GM12801 (cell line): Measurements from ENCODE around the gene TBX10.

ENCODE experiments used
- TF ChIP-seq, protein P1 (sequence below): IDR thresholded peaks from one replicate; pipeline ENCODE4 v1.5.1; 2011; ENCODE audit warnings: control low read depth; ENCODE audit not compliant: insufficient read length; ENCODE audit errors: extremely low read depth

Gene TBX10

DNA sequence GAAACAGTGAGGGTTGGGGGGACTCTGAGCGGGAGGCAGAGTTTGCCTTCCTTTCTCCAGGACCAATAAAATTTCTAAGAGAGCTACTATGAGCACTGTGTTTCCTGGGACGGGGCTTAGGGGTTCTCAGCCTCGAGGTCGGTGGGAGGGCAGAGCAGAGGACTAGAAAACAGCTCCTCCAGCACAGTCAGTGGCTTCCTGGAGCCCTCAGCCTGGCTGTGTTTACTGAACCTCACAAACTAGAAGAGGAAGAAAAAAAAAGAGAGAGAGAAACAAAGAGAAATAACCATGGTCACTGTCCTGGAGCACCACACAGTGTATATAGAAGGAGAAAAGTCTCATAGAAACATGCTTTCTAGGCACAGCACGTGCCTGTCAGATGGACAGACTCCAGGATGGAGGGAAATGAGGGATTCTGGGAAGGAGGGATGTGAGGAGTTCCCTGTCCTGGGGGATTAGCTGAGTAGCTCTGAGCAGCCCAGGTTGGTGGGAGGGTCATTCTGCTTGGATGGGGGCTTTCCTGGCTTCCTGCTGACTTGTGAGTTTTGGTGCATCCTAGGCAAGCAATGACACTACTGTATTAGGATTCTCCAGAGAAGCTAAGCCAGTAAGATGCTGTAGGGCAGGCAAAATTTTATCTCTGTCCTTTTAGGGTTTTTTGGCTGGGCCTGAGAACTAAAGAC is 52.9 kb downstream of the TBX10 start:
- TF ChIP-seq, protein P1, sequence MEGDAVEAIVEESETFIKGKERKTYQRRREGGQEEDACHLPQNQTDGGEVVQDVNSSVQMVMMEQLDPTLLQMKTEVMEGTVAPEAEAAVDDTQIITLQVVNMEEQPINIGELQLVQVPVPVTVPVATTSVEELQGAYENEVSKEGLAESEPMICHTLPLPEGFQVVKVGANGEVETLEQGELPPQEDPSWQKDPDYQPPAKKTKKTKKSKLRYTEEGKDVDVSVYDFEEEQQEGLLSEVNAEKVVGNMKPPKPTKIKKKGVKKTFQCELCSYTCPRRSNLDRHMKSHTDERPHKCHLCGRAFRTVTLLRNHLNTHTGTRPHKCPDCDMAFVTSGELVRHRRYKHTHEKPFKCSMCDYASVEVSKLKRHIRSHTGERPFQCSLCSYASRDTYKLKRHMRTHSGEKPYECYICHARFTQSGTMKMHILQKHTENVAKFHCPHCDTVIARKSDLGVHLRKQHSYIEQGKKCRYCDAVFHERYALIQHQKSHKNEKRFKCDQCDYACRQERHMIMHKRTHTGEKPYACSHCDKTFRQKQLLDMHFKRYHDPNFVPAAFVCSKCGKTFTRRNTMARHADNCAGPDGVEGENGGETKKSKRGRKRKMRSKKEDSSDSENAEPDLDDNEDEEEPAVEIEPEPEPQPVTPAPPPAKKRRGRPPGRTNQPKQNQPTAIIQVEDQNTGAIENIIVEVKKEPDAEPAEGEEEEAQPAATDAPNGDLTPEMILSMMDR, result no peak

DNA sequence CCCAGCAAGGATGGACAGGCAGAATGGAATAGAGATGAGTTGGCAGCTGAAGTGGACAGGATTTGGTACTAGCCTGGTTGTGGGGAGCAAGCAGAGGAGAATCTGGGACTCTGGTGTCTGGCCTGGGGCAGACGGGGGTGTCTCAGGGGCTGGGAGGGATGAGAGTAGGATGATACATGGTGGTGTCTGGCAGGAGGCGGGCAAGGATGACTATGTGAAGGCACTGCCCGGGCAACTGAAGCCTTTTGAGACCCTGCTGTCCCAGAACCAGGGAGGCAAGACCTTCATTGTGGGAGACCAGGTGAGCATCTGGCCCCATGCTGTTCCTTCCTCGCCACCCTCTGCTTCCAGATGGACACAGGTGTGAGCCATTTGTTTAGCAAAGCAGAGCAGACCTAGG is 53.7 kb downstream of the TBX10 start:
- TF ChIP-seq, protein P1, result no peak

DNA sequence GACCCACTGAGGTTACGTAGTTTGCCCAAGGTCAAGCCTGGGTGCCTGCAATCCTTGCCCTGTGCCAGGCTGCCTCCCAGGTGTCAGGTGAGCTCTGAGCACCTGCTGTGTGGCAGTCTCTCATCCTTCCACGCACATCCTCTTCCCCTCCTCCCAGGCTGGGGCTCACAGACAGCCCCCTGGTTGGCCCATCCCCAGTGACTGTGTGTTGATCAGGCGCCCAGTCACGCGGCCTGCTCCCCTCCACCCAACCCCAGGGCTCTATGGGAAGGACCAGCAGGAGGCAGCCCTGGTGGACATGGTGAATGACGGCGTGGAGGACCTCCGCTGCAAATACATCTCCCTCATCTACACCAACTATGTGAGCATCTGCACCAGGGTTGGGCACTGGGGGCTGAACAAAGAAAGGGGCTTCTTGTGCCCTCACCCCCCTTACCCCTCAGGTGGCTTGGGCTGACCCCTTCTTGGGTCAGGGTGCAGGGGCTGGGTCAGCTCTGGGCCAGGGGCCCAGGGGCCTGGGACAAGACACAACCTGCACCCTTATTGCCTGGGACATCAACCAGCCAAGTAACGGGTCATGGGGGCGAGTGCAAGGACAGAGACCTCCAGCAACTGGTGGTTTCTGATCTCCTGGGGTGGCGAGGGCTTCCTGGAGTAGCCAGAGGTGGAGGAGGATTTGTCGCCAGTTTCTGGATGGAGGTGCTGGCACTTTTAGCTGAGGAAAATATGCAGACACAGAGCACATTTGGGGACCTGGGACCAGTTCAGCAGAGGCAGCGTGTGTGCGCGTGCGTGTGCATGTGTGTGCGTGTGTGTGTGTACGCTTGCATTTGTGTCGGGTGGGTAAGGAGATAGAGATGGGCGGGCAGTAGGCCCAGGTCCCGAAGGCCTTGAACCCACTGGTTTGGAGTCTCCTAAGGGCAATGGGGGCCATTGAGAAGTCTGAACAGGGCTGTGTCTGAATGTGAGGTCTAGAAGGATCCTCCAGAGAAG is 54.4 kb downstream of the TBX10 start:
- TF ChIP-seq, protein P1, result no peak

DNA sequence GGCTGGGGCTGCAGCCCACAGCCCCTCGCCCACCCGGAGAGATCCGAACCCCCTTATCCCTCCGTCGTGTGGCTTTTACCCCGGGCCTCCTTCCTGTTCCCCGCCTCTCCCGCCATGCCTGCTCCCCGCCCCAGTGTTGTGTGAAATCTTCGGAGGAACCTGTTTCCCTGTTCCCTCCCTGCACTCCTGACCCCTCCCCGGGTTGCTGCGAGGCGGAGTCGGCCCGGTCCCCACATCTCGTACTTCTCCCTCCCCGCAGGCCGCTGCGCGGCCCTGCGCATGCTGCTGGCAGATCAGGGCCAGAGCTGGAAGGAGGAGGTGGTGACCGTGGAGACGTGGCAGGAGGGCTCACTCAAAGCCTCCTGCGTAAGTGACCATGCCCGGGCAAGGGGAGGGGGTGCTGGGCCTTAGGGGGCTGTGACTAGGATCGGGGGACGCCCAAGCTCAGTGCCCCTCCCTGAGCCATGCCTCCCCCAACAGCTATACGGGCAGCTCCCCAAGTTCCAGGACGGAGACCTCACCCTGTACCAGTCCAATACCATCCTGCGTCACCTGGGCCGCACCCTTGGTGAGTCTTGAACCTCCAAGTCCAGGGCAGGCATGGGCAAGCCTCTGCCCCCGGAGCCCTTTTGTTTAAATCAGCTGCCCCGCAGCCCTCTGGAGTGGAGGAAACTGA is 55.2 kb downstream of the TBX10 start:
- TF ChIP-seq, protein P1, result no peak

DNA sequence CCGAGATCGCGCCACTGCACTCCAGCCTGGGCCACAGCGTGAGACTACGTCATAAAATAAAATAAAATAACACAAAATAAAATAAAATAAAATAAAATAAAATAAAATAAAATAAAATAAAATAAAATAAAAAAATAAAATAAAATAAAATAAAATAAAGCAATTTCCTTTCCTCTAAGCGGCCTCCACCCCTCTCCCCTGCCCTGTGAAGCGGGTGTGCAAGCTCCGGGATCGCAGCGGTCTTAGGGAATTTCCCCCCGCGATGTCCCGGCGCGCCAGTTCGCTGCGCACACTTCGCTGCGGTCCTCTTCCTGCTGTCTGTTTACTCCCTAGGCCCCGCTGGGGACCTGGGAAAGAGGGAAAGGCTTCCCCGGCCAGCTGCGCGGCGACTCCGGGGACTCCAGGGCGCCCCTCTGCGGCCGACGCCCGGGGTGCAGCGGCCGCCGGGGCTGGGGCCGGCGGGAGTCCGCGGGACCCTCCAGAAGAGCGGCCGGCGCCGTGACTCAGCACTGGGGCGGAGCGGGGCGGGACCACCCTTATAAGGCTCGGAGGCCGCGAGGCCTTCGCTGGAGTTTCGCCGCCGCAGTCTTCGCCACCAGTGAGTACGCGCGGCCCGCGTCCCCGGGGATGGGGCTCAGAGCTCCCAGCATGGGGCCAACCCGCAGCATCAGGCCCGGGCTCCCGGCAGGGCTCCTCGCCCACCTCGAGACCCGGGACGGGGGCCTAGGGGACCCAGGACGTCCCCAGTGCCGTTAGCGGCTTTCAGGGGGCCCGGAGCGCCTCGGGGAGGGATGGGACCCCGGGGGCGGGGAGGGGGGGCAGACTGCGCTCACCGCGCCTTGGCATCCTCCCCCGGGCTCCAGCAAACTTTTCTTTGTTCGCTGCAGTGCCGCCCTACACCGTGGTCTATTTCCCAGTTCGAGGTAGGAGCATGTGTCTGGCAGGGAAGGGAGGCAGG is 56.0 kb downstream of the TBX10 start, which contains the start of gene GSTP1:
GSTP1 (plus strand) TSS at position 566 of the 958 bp plus-strand sequence; CDS start at position 598, 32 bp downstream.
- TF ChIP-seq, protein P1, result no peak

DNA sequence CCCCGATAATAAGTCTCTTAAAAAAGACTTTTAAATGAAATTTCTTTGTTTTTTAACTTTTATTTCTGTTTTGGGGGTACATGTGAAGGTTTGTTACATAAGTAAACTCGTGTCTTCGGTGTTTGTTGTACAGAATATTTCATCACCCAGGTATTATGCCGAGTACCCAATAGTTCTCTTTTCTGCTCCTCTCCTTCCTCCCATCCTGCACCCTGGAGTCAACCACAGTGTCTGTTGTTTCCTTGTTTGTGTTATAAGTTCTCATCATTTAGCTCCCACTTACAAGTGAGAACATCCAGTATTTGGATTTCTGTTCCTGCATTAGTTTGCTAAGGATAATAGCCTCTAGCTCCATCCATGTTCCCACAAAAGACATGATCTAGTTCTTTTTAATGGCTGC is 57.6 kb downstream of the TBX10 start:
- TF ChIP-seq, protein P1, result no peak
